T-helper 1 cell treated with Interleukin-12 subunit alpha and Interleukin-12 subunit beta and Interleukin-4 antibody, amounts not matched to agents 30 ng/mL and 1 ng/mL, for 36 hours (primary cell): ENCODE results near the gene GP2. TPM values are rescaled to one million over a fixed set of nuclear protein-coding genes. Genes with fewer than 3 reads are reported as not detected.

Experiments
- intact Hi-C: fragments of 100-400 bp; cut with micrococcal nuclease; formaldehyde crosslinking; loops from one replicate; pipeline ENCODE4 v1.15.1; 2024
- total RNA-seq: library from RNA; stranded (reverse); gene quantifications from 2 replicates; pipeline ENCODE4 v1.2.3, GENCODE V29; 2022

The GP2 gene
- not detected in 2 replicates for total RNA-seq

GRCh38 chr16:20327444-20328041 is at the start of gene GP2:
GP2 (minus strand) TSS chr16:20327513; CDS start chr16:20326431, 1,082 bp downstream.
- intact Hi-C loops: no loop called here

DNA sequence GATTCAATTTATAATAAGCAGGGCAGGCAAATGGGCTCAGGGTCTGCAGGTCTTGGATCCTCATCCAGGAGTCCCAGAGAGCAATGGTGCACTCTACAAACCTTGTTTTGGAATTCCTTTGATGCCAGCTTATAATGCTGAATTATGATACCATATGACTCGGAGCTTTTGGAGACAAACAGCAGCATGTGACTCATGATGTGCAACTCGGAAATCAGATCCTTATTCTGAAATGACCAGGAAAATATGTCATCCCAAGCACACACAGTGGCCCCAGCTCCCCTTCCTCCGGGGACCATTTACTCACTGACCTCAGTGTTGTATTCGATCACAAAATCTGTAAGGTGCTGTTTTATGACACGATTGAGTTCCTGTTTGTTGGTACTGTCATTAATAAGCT is 45.4 kb upstream of the GP2 start:
- intact Hi-C loops: no loop called here

DNA sequence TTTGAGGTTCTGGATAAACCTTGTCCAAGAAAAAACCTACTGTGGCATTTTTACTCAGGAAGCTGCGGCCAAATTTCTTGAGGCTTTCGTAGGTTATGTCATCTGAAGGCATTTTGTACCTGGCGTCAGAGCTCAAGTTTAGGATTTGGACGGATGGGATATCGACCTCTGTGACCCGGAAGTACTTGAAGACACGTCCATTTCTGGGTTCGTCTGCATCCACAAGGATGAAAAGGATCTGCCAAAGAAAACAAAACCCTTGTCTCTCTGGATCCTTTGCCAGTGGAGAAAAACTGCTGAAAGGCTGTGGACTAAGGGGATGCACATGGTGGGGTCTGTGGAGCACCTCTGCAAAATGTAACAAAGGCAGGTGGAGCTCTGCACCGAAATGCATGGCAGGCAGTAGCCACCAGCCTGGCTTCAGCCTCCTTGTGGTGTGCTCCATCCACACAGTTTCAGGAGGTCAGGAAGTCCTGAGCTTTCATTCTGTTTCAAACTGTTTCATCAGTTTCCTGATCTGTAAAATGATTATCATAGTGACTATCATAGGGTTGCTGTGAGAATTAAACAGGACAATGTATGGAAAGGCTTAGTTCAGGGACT is 42.2 kb upstream of the GP2 start:
- intact Hi-C loops: no loop called here

- intact Hi-C loops: no loop called here
Observed at GRCh38 chr16:20364051-20364450, 36.7 kb upstream of the GP2 start.

GRCh38 chr16:20363191-20363590 is 35.9 kb upstream of the GP2 start:
- intact Hi-C loops: no loop called here

DNA sequence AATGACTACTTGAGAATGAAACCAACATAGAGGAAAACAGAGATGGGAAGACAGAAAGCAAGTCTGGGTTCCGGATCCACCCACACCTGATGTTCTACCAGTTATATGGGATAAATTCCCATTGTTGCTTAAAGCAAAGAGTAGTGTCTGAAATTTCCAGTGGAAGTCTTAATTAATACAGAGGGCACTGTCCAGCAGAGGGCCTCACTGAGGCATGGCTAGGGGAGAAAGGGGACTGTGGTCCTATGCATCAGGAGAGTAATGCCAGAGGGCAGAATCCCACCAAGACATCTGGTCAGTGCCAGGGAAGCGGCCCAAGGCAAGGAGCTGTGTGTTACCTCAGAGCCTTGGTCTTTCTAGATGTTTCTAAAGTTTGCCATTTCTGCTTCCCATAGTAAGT is 32.7 kb upstream of the GP2 start:
- intact Hi-C loops: no loop called here

GRCh38 chr16:20355114-20355782 is 27.9 kb upstream of the GP2 start:
- intact Hi-C loops: no loop called here

DNA sequence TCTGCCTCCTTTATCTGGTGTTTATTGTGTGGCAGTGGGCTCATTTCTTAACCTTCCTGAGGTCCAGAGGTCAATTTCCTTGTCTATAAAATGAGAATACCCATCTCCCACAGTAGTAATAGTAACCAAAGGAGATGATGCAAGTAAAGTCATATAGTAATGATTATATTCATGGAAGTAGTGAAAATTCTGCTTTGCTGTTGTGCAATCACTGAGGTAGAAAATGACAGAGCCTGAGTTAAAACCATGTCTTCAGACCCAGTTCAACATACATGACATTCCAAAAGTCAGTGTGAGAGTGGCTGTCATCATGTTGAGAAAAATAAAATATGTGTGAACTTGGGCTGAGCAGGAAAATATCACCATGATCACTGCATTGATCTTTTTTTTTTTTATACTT is 26.1 kb upstream of the GP2 start:
- intact Hi-C loops: no loop called here

GRCh38 chr16:20352615-20353014 is 25.3 kb upstream of the GP2 start, which contains the start of gene UMOD:
UMOD (minus strand) TSS chr16:20352715; CDS start chr16:20350737, 1,978 bp downstream.
- intact Hi-C loops: no loop called here

GRCh38 chr16:20349615-20350014 is 22.3 kb upstream of the GP2 start:
- intact Hi-C loops: no loop called here

DNA sequence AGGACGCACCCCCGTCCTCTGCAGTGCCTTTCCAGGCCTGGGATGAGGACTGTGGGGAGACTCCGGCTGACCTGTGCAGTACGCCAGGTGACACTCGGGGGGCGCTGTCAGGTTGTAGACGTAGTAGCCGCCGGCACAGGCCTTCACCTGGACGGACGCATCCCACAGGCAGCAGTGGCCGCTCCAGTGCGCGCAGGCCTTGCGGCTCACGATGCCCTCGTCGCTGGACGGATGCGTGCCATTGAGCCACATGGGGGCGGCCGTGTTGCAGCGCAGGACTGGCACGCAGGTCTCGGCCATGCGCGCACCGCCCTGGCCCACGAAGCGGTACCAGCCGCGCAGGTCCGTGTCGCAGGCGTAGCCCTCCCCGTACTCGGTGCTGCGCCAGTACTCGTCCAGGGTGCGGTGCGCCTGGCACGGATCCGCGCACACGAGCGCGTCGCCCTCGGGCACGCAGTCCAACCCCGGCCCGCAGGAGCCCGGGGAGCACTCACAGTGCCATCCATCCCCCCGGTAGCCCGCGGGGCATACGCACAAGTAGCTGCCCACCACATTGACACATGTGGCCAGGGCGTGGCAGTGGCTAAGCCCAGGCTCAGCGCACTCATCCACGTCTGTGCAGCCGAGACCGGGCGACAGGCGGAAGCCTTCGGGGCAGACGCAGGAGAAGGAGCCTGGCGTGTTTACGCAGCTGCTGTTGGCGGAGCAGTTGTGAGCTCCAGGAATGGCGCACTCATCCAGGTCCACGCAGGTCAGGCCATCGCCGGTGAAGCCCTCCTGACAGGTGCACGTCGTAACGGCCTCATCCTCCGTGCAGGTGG is 21.3 kb upstream of the GP2 start:
- intact Hi-C loops: no loop called here

GRCh38 chr16:20347666-20348364 is 20.5 kb upstream of the GP2 start:
- intact Hi-C loops: no loop called here

DNA sequence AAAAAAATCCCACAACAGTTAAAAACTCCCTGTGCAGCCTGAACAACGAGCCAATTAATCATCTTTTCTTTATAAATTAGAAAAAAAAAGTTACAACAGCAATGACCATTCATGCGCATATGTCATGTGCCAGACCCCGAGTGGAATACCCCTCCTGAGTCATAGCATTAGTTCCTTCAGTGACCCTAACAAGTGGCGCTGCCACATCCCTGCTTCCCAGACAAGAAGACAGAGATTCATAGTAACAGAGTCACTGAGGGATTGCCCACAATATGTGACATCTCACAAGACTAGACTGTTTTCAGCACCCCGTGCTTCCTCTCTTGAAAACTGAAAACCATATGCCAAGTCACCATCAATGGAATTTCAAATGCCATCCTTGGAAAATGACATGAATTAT is 17.3 kb upstream of the GP2 start:
- intact Hi-C loops: no loop called here

DNA sequence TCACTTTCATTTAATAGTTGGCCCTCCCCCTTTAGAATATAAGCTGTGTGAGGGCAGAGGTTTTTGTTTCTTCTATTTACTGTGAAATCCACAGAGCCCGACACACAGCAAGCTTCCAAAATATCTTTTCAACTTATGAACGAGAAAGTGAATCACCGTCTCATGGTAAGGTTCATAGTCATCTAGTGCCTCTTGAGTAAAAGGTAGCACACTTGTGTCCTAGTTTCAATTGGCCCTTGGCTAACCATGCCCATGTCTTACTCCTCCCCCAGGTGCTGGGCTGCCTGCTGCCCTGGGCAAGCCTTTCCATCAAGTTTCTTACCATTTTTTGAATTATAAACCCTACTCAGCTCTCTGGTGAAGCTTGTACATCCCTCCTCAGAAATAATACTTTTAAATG is 12.4 kb upstream of the GP2 start:
- intact Hi-C loops: no loop called here

DNA sequence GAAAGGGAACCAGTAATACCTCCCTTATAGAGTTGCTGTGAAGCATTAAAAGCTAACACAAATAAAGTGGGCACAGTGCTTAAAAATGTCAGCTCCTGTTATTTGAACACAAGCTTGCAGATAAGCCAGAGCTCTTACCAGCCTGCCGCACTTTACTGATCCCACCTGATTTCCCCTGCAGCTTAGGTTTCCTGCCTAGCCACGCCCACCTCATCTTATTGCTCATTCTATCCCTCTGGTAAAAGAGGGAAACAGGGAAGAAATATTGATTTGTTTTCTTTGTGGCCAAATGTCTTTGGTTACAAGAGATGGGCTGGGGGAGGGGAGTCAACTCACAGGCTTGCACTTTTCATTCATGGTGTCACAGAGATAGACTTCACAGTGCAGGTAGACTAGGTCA is 9.6 kb upstream of the GP2 start:
- intact Hi-C loops: no loop called here

DNA sequence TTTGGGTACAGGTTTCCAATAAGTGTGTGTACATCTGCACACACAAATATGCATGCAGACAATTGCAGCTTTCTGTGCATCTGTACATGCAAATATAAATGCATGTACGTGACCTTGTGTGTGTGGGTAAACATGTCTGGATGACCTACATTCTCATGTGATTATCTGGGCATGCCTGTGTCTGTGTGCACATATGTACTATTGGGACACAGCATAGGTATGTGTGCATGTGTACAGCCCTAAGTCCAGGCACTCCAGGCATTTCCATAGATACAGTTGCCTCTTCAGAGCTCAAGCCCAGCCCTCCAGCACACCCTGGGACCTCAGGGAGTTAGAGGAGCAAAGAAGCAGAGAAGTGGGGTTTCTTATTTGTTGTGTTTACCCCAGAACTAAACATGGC is 7.1 kb upstream of the GP2 start:
- intact Hi-C loops: no loop called here

GRCh38 chr16:20333120-20333519 is 5.8 kb upstream of the GP2 start:
- intact Hi-C loops: no loop called here

DNA sequence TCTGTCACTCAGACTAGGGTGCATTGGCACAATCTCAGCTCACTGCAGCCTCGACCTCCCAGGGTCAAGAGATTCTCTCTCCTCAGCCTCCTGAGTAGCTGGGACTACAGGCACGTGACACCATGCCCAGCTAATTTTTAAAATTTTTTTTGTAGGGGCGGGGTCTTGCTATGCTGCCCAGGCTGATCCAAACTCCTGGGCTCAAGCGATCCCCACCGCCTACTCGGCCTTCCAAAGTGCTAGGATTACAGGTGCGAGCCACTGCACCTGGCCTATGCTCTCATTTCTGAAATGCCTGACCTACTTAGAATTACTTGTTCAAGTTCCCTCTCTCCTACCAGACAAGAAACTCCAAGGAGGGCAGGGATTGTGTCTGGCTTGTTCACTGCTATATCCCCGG is 5.1 kb upstream of the GP2 start:
- intact Hi-C loops: no loop called here

DNA sequence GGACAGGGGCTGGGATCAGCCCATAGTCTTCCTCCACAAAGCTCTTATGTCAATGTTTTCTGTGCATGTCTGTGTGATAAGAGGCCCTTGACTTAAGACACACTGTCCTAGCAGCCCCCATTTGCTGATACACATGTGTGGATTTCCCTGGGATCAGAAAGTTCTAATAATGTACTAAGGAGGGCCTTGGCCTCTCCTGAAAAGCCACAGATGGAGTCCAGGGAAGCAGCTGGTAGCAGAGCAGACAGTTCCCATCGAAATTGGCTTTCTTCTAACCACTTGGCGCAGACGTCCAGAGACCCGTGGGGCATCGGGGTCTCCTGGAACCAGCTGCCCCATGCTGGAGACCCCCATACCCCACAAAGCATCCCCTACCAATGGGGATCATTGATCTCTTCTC is 4.3 kb upstream of the GP2 start:
- intact Hi-C loops: no loop called here

- intact Hi-C loops: no loop called here
Observed at GRCh38 chr16:20329392-20330138, 2.3 kb upstream of the GP2 start.

DNA sequence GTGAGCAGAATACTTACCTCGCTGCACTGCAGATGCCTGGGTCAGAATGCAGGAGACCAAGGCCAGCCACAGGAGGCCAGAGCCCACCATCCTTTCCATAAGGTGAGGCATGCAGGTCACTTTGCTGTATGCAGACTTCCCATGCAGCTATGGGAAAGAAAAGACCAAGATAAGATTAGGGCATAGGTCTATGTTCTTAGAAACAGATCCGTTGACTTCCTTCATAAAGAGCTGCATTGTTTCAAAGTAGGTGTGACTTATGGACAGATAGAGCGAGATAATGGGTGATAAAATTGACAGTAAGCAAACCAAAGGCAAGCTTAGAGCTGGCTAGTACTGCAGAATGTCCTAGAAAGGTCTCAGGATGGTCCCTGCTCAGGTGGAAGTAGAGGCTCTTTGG is 992 bp downstream of the GP2 start:
- intact Hi-C loops: no loop called here
